Neural progenitor cell (in vitro differentiated cells): ENCODE data around the gene PPL. TPM values are rescaled to one million over a fixed set of nuclear protein-coding genes. Genes with fewer than 3 reads are reported as not detected.

Experiments used
- DNase-seq: peaks from one replicate; pipeline ENCODE4 v3.0.0-alpha.2; 2016; ENCODE audit warnings: low spot score
- H2AFZ ChIP-seq: fragments of 200-600 bp; sonication (generic); replicated peaks from 2 replicates; pipeline ENCODE4 v1.6.1; 2016; ENCODE audit warnings: antibody characterized with exemption
- H3F3A ChIP-seq: fragments of 200-600 bp; sonication (generic); 2 replicates; pipeline ENCODE4 v1.6.1; 2016; ENCODE audit warnings: antibody characterized with exemption, low read depth
- H3K27ac ChIP-seq: fragments of 200-600 bp; sonication (generic); 2 replicates; pipeline ENCODE4 v1.5.1; 2016; ENCODE audit warnings: mild to moderate bottlenecking
- H3K27me3 ChIP-seq: fragments of 200-600 bp; sonication (generic); 2 replicates; pipeline ENCODE4 v1.6.1; 2016; ENCODE audit warnings: mild to moderate bottlenecking, moderate library complexity
- H3K36me3 ChIP-seq: fragments of 200-600 bp; sonication (generic); 2 replicates; pipeline ENCODE4 v1.5.1; 2016
- H3K4me1 ChIP-seq: fragments of 200-600 bp; sonication (generic); 2 replicates; pipeline ENCODE4 v1.6.1; 2016; ENCODE audit warnings: mixed run types
- H3K4me2 ChIP-seq: fragments of 200-600 bp; sonication (generic); 2 replicates; pipeline ENCODE4 v1.6.1; 2016
- H3K4me3 ChIP-seq: fragments of 200-600 bp; sonication (generic); 2 replicates; pipeline ENCODE4 v1.5.1; 2016
- H3K79me2 ChIP-seq: fragments of 200-600 bp; sonication (generic); 2 replicates; pipeline ENCODE4 v1.6.1; 2016; ENCODE audit warnings: low read depth
- H3K9ac ChIP-seq: fragments of 200-600 bp; sonication (generic); 2 replicates; pipeline ENCODE4 v1.6.1; 2016
- H3K9me3 ChIP-seq: fragments of 200-600 bp; sonication (generic); 2 replicates; pipeline ENCODE4 v1.5.1; 2016; ENCODE audit warnings: low read depth
- H4K20me1 ChIP-seq: fragments of 200-600 bp; sonication (generic); 2 replicates; pipeline ENCODE4 v1.6.1; 2016; ENCODE audit warnings: low read depth
- H3K27ac Mint-ChIP-seq: 3 replicates; pipeline ENCODE4 v1.8.0; 2021; ENCODE audit warnings: mixed read lengths
- H3K27me3 Mint-ChIP-seq: 2 replicates; pipeline ENCODE4 v1.8.0; 2022; ENCODE audit warnings: low read depth, mild to moderate bottlenecking, inconsistent platforms, moderate library complexity, mixed read lengths; ENCODE audit not compliant: insufficient read depth
- H3K36me3 Mint-ChIP-seq: 3 replicates; pipeline ENCODE4 v1.8.0; 2021; ENCODE audit warnings: mixed read lengths
- H3K4me1 Mint-ChIP-seq: 3 replicates; pipeline ENCODE4 v1.8.0; 2021; ENCODE audit warnings: mixed read lengths
- H3K4me3 Mint-ChIP-seq: 3 replicates; pipeline ENCODE4 v1.8.0; 2021; ENCODE audit warnings: mild to moderate bottlenecking, moderate library complexity, mixed read lengths
- H3K9me3 Mint-ChIP-seq: 3 replicates; pipeline ENCODE4 v1.8.0; 2020; ENCODE audit warnings: mixed read lengths
- EZH2 ChIP-seq: fragments of 200-600 bp; sonication (generic); IDR thresholded peaks from 2 replicates; pipeline ENCODE4 v1.6.1; 2017; ENCODE audit warnings: antibody characterized with exemption, mild to moderate bottlenecking, moderate library complexity
- EZH2phosphoT487 ChIP-seq: fragments of 200-600 bp; sonication (generic); IDR thresholded peaks from 2 replicates; pipeline ENCODE4 v1.6.1; 2017; ENCODE audit warnings: antibody characterized with exemption
- total RNA-seq: library from RNA; depleted of rRNA; stranded (reverse); fragments of >200 nt; gene quantifications from 2 replicates; pipeline ENCODE4 v1.2.3, GENCODE V29; 2015; ENCODE audit warnings: low replicate concordance
- TF ChIP-seq, protein P1 (sequence below): fragments of 200-600 bp; sonication (generic); IDR thresholded peaks from 2 replicates; pipeline ENCODE4 v1.5.1; 2017; ENCODE audit warnings: antibody characterized with exemption, mild to moderate bottlenecking

The PPL gene
- total RNA-seq, result 1.0 and 2.8 TPM in 2 replicates

DNA sequence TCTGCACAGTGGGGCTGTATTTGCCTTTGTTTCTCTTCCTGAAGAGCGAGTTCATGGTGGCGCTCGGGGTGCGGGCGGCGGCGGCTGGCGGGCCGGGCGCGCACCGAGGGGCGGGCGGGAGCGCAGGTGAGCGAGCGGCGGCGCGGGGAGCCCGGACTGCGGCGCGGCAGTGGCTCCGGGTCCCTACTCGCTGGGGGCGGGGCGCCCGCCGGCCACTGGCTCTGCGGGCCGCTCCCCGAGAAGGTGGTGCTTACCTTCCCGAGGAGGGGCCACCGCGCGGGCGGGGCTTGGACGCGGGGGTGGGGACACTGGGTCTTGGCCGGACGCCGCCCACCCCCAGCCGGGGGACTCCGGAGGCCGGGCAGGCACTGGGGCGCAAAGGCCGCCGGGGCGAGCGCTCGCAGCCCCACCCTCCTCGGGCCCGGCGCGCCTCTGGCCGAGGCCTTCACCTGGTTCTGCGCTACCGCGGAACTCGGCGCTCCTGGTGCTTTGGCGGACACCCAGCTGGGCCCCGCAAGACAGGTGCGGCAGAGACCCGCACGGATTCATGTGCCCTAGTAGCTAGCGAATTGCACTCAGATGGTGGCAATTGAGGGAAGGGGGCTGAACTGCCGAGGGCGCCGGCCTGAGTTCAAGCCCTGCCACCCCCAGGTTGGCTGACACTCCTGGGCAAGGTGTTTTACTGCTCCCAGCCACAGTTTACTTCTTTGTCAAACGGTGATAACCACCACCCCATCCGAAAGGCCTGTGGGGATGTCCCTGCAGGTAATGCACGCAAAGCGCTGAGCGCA lies at the start of gene PPL:
Gene PPL, minus strand, starts transcription at position 158 of the 791 bp plus-strand sequence. Its CDS starts 103 bp downstream, at position 55.
- peak within 1 kb of the TSS; percentile 82 for H3K4me3 Mint-ChIP-seq
- H3K27me3 Mint-ChIP-seq, result peaks cover 38% of the 10 kb centered on the region
- Histone ChIP-seq H3K27ac (no peak within 1 kb of the TSS), H3K27me3 (peaks cover 35% of the 10 kb centered on the region), H3K4me2 (peak within 1 kb of the TSS; percentile 95), H3K36me3 (no peaks in the 10 kb centered on the region), H2AFZ (peak within 1 kb of the TSS; percentile 95), H3K79me2 (no peaks in the 10 kb centered on the region), H3K4me3 (peak within 1 kb of the TSS; percentile 74), H3F3A (peaks cover 15% of the 10 kb centered on the region), H3K9me3 (no peaks in the 10 kb centered on the region), H3K4me1 (no peaks in the 10 kb centered on the region), H4K20me1 (peaks cover 4% of the 10 kb centered on the region), H3K9ac (no peak within 1 kb of the TSS)
- TF ChIP-seq EZH2phosphoT487, result no peak
- TF ChIP-seq, protein P1, sequence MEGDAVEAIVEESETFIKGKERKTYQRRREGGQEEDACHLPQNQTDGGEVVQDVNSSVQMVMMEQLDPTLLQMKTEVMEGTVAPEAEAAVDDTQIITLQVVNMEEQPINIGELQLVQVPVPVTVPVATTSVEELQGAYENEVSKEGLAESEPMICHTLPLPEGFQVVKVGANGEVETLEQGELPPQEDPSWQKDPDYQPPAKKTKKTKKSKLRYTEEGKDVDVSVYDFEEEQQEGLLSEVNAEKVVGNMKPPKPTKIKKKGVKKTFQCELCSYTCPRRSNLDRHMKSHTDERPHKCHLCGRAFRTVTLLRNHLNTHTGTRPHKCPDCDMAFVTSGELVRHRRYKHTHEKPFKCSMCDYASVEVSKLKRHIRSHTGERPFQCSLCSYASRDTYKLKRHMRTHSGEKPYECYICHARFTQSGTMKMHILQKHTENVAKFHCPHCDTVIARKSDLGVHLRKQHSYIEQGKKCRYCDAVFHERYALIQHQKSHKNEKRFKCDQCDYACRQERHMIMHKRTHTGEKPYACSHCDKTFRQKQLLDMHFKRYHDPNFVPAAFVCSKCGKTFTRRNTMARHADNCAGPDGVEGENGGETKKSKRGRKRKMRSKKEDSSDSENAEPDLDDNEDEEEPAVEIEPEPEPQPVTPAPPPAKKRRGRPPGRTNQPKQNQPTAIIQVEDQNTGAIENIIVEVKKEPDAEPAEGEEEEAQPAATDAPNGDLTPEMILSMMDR, result no peak
- no peak for TF ChIP-seq EZH2
- DNase-seq, result peak; percentile 90
- H3K27ac Mint-ChIP-seq, result no peak within 1 kb of the TSS
- H3K36me3 Mint-ChIP-seq, result no peaks in the 10 kb centered on the region
- no peaks in the 10 kb centered on the region for H3K9me3 Mint-ChIP-seq
- H3K4me1 Mint-ChIP-seq, result peaks cover 15% of the 10 kb centered on the region

GRCh38 chr16:4984174-4984990 lies 47.4 kb upstream of the PPL start:
- Histone ChIP-seq H3K9me3 (no peaks in the 10 kb centered on the region), H3K27me3 (peaks cover 53% of the 10 kb centered on the region), H3K4me1 (no peaks in the 10 kb centered on the region), H3K79me2 (no peaks in the 10 kb centered on the region), H3K9ac (no peak overlapping the region), H3K4me3 (no peak overlapping the region), H4K20me1 (no peaks in the 10 kb centered on the region), H2AFZ (no peak overlapping the region), H3K27ac (no peak overlapping the region), H3K36me3 (no peaks in the 10 kb centered on the region), H3K4me2 (no peak overlapping the region), H3F3A (peaks cover 7% of the 10 kb centered on the region)
- no peak overlapping the region for H3K27ac Mint-ChIP-seq
- no peaks in the 10 kb centered on the region for H3K36me3 Mint-ChIP-seq
- TF ChIP-seq, protein P1, result no peak
- TF ChIP-seq EZH2phosphoT487 (no peak), EZH2 (no peak)
- no peak overlapping the region for H3K4me3 Mint-ChIP-seq
- H3K4me1 Mint-ChIP-seq, result no peaks in the 10 kb centered on the region
- peaks cover 38% of the 10 kb centered on the region for H3K27me3 Mint-ChIP-seq
- H3K9me3 Mint-ChIP-seq, result peaks cover 8% of the 10 kb centered on the region
- DNase-seq, result no peak

- Histone ChIP-seq H3K79me2 (no peaks in the 10 kb centered on the region), H3K4me1 (no peaks in the 10 kb centered on the region), H3K36me3 (no peaks in the 10 kb centered on the region), H3F3A (peaks cover 7% of the 10 kb centered on the region), H3K27me3 (peaks cover 33% of the 10 kb centered on the region), H3K9me3 (no peaks in the 10 kb centered on the region), H3K4me3 (no peak overlapping the region), H4K20me1 (no peaks in the 10 kb centered on the region), H3K27ac (no peak overlapping the region), H3K9ac (no peak overlapping the region), H2AFZ (no peak overlapping the region), H3K4me2 (no peak overlapping the region)
- peaks cover 2% of the 10 kb centered on the region for H3K4me1 Mint-ChIP-seq
- peak overlapping the region; percentile 86 for H3K27ac Mint-ChIP-seq
- H3K4me3 Mint-ChIP-seq, result no peak overlapping the region
- no peaks in the 10 kb centered on the region for H3K36me3 Mint-ChIP-seq
- TF ChIP-seq EZH2phosphoT487 (no peak), EZH2 (no peak)
- TF ChIP-seq, protein P1, result no peak
- DNase-seq, result no peak
- H3K9me3 Mint-ChIP-seq, result peaks cover 3% of the 10 kb centered on the region
- H3K27me3 Mint-ChIP-seq, result peaks cover 20% of the 10 kb centered on the region
These were observed 45.3 kb upstream of the PPL start for GRCh38 chr16:4982056-4982867.
